Upper lobe of right lung (tissue), 1 donor: ENCODE measurements around the gene MEIS1. TPM values are rescaled to one million over a fixed set of nuclear protein-coding genes. Genes with fewer than 3 reads are reported as not detected.

ENCODE experiments used
- ATAC-seq: fragments of 200-7000 bp; cut with Tn5 transposase; one replicate; pipeline ENCODE4 v1.9.1; 2020; ENCODE audit warnings: mild to moderate bottlenecking, moderate library complexity
- DNase-seq: peaks from one replicate; pipeline ENCODE4 v3.0.0-alpha.2; 2020
- H3K27ac ChIP-seq: fragments of 200-600 bp; one replicate; pipeline ENCODE4 v1.8.0; 2022
- H3K27me3 ChIP-seq: fragments of 200-600 bp; one replicate; pipeline ENCODE4 v1.8.0; 2022; ENCODE audit warnings: mild to moderate bottlenecking
- H3K36me3 ChIP-seq: fragments of 200-600 bp; one replicate; pipeline ENCODE4 v1.8.0; 2022
- H3K4me1 ChIP-seq: fragments of 200-600 bp; one replicate; pipeline ENCODE4 v1.8.0; 2022
- H3K4me3 ChIP-seq: fragments of 200-600 bp; one replicate; pipeline ENCODE4 v1.8.0; 2022; ENCODE audit warnings: mild to moderate bottlenecking
- H3K9me3 ChIP-seq: fragments of 200-600 bp; one replicate; pipeline ENCODE4 v1.8.0; 2022
- intact Hi-C: fragments of 100-400 bp; cut with DNase I; formaldehyde crosslinking; loops from one replicate; pipeline ENCODE4 v1.11.0; 2022
- total RNA-seq: library from RNA; stranded (reverse); fragmentation: NEBNext Ultra II Directional; extraction: Animal tissue kit (Norgen Biotek cat#: 25700); gene quantifications from one replicate; pipeline ENCODE4 v1.2.1, GENCODE V29; 2021
- TF ChIP-seq, protein P1 (sequence below): fragments of 200-600 bp; IDR thresholded peaks from one replicate; pipeline ENCODE4 v1.8.0; 2022; ENCODE audit warnings: antibody characterized with exemption
- donor health status: DM: no; HTN: yes; CAD: no; lungs with severe emphysema.

Gene MEIS1
- total RNA-seq, 1 donor from 2014 or later = 48.0 TPM

DNA sequence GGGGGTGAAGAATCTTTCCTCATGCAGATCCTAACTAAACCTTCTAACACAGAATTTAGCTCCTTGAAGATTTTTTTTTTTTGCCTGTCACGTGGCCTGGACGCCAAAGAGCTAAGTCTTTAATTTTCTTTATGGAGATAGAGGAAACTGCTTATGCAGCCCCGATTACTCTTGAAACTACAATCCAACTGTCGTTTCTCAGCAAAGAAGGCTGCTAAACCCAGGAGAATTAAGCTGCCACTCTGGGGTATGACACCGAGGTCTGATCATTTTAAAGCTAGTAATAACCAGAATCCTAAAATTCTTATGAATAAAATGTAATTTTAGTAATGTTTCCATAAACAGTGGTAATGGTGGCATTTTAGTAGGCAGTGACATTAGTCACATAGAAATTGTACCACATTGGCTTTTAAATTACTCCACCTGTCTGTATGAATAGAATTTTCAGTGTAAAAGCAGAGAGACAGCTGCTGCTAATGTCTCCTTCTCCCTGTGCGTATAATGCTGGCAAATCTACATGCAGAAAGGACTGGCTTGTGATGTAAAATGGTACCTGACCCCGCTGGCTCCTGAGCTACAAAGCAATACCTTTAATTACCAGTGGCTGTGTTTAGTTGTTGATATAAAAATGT, 86.5 kb downstream of the MEIS1 start:
- H3K4me3 ChIP-seq = no peak overlapping the region
- peaks cover 6% of the 10 kb centered on the region for H3K4me1 ChIP-seq
- no peak overlapping the region for H3K27ac ChIP-seq
- H3K27me3 ChIP-seq = no peaks in the 10 kb centered on the region
- TF ChIP-seq, protein P1, sequence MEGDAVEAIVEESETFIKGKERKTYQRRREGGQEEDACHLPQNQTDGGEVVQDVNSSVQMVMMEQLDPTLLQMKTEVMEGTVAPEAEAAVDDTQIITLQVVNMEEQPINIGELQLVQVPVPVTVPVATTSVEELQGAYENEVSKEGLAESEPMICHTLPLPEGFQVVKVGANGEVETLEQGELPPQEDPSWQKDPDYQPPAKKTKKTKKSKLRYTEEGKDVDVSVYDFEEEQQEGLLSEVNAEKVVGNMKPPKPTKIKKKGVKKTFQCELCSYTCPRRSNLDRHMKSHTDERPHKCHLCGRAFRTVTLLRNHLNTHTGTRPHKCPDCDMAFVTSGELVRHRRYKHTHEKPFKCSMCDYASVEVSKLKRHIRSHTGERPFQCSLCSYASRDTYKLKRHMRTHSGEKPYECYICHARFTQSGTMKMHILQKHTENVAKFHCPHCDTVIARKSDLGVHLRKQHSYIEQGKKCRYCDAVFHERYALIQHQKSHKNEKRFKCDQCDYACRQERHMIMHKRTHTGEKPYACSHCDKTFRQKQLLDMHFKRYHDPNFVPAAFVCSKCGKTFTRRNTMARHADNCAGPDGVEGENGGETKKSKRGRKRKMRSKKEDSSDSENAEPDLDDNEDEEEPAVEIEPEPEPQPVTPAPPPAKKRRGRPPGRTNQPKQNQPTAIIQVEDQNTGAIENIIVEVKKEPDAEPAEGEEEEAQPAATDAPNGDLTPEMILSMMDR = no peak
- DNase-seq (no peak), ATAC-seq (no peak)
- H3K9me3 ChIP-seq = no peaks in the 10 kb centered on the region
- no peaks in the 10 kb centered on the region for H3K36me3 ChIP-seq
- intact Hi-C loops = no loop called here

DNA sequence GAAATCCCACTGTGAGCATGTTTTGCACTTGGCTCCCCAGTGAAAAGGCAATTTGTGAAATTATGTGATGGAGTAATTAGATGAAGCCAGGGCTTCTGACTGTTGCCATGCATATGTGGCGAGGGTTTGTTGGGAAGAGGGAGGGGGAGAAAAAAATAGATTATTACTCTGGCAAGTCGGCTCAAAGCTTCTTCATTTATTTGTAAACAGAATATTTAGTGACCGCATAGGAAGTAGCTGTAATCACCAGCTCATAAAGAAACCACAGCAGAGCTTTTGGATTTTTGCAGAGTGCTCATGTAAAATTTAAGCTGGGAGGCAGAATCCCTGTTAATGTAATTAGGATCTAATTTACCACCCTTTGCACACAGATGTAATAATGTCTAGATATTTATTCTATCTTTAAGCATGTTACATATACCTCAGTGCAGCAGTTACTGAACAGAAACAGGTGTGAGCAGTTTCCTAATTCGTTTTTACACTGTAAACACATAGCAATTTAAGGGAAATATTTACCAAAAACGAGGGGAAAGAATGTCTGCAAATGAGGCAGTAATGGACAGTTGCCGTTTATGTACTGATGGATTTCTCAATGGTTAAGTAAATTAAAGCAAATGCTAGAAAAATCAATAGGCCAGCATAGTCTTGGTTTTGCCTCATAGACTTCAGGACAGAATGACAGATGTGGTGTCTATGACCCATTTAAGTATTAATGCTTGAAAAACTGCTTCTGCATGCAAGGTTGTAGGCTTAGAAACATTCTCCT, 87.9 kb downstream of the MEIS1 start:
- Histone ChIP-seq H3K9me3 (no peaks in the 10 kb centered on the region), H3K36me3 (no peaks in the 10 kb centered on the region), H3K4me3 (no peak overlapping the region), H3K4me1 (peaks cover 6% of the 10 kb centered on the region), H3K27me3 (no peaks in the 10 kb centered on the region), H3K27ac (no peak overlapping the region)
- DNase-seq = no peak
- intact Hi-C loops = no loop called here
- no peak for ATAC-seq
- TF ChIP-seq, protein P1 = no peak

DNA sequence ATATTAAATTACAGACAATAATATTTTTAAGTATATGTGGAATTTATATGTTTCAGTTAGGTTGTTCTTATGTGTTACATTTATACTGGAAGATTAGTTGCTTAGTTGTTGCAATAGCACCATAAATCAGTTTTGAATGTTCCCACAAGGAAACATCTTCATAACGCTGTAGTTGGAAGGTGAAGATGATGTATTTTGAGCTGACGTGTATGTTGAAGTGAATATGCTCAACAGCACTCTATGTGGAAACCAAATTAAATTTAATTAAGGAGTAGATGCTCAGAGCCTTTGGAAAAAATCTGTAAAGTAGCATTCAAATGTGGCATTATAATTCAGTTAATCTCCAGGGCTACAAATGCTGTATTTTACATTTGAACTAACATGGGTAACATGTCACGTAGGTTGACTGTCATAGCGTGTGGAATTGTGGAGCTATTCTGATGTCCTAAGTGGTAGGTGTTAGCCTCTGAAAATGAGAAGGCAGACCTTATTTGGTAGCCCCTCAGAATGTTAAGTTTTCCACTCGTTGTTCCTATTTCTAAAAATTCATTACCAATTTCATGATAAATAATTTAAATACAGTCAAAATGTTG, 88.5 kb downstream of the MEIS1 start:
- DNase-seq (no peak), ATAC-seq (no peak)
- no peaks in the 10 kb centered on the region for H3K36me3 ChIP-seq
- no peaks in the 10 kb centered on the region for H3K9me3 ChIP-seq
- intact Hi-C loops = no loop called here
- no peaks in the 10 kb centered on the region for H3K27me3 ChIP-seq
- H3K4me1 ChIP-seq = peaks cover 6% of the 10 kb centered on the region
- TF ChIP-seq, protein P1 = no peak
- H3K4me3 ChIP-seq = no peak overlapping the region
- H3K27ac ChIP-seq = no peak overlapping the region

DNA sequence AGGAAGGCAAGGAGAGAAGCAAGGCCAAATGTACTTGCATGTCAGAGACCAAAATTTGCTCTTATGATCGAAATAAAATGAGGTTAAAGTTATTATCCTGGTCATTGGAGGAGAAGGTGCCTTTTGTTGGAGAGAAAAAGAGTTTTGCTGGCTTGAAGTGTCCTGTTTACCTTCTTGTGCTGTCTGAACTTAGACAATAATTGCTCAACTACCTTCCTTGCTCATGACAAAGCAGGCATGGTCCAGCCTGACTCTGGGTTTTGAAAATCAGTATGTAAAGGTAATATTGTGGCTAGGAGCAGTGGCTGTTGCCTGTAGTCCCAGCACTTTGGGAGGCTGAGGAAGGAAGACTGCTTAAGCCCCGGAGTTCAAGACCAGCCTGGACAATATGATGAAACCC, 89.1 kb downstream of the MEIS1 start:
- H3K27ac ChIP-seq = no peak overlapping the region
- H3K27me3 ChIP-seq = no peaks in the 10 kb centered on the region
- DNase-seq (no peak), ATAC-seq (no peak)
- H3K9me3 ChIP-seq = no peaks in the 10 kb centered on the region
- intact Hi-C loops = no loop called here
- H3K36me3 ChIP-seq = no peaks in the 10 kb centered on the region
- TF ChIP-seq, protein P1 = no peak
- no peak overlapping the region for H3K4me3 ChIP-seq
- peaks cover 6% of the 10 kb centered on the region for H3K4me1 ChIP-seq

DNA sequence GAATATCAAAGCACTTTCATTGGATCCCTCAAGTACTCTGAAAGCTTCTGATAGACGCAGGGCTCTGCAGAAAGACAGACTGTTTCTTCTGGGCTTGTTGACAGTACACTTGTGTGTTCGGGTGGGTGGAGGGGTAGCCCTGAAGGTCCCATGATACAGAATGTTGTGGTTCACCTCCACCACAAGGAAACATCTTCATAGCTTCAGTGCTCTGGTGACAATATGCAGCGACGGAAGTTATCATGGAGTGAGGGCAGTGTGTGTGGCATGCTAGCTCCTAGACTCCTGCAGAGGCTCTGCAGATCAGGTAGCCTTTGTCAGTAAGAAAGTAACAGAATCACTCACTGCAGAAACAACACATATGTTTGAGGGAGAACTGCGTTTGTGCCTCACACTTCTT, 90.7 kb downstream of the MEIS1 start:
- no peaks in the 10 kb centered on the region for H3K36me3 ChIP-seq
- no peaks in the 10 kb centered on the region for H3K27me3 ChIP-seq
- DNase-seq (no peak), ATAC-seq (no peak)
- no peaks in the 10 kb centered on the region for H3K9me3 ChIP-seq
- H3K4me3 ChIP-seq = no peak overlapping the region
- intact Hi-C loops = no loop called here
- no peak overlapping the region for H3K27ac ChIP-seq
- TF ChIP-seq, protein P1 = no peak
- peaks cover 6% of the 10 kb centered on the region for H3K4me1 ChIP-seq
